ENCODE measurements around the gene CDPF1. TPM values are rescaled to one million over a fixed set of nuclear protein-coding genes. Genes with fewer than 3 reads are reported as not detected.

Gene CDPF1
- total RNA-seq, 4 donors from 2014 or later, result 1.5 to 12.7 (median 4.5) TPM

DNA sequence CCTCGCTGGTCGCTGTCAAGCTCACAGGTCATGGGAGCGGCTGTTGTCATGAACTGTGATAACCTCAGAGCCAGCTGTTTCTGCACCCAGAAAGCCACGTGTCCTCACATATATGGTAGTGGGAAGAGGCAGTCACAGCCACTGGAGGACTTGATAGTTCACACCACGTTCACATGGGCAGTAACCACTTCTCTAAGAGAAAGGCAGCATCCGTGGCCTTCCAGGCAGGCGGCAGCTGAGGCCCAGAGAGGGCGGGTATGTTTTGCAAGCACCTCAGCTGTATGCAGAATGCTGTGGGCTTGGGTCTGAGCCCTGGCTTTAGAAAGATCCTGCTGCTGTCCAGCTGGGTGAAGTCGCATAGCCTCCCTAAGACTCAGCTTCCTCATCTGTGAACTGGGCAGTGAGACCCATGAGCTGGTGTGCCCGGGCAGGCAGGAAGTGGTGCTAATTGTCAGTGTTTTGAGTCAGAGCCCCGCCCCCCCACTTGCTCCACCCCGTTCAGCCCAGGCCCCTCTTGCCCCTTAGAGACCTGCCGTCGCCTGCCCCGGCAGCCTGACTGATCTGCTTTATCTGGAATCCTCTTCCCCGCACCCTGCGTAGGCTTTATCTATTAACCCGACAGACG lies 31.0 kb upstream of the CDPF1 start:
- H3K27ac ChIP-seq, result no peak overlapping the region
- TF ChIP-seq CTCF (IDR thresholded peaks at IDR 0.05) (no peak), POLR2A (IDR thresholded peaks at IDR 0.05) (no peak)
- H3K9me3 ChIP-seq, result no peaks in the 10 kb centered on the region
- H3K36me3 ChIP-seq, result no peaks in the 10 kb centered on the region
- intact Hi-C loops (cut with DNase I; ENCODE audit: low total_unique reads), result no loop called here
- no peak for DNase-seq
- no peaks in the 10 kb centered on the region for H3K4me1 ChIP-seq
- no peaks in the 10 kb centered on the region for H3K27me3 ChIP-seq
- H3K4me3 ChIP-seq, result no peak overlapping the region

- TF ChIP-seq CTCF (IDR thresholded peaks at IDR 0.05) (no peak), POLR2A (IDR thresholded peaks at IDR 0.05) (no peak)
- Histone ChIP-seq H3K4me1 (no peaks in the 10 kb centered on the region), H3K4me3 (no peak overlapping the region), H3K27me3 (no peaks in the 10 kb centered on the region), H3K9me3 (no peaks in the 10 kb centered on the region), H3K36me3 (no peaks in the 10 kb centered on the region), H3K27ac (no peak overlapping the region)
- no peak for DNase-seq
- intact Hi-C loops (cut with DNase I; ENCODE audit: low total_unique reads), result no loop called here
Measured at GRCh38 chr22:46280063-46280817, 30.1 kb upstream of the CDPF1 start.

DNA sequence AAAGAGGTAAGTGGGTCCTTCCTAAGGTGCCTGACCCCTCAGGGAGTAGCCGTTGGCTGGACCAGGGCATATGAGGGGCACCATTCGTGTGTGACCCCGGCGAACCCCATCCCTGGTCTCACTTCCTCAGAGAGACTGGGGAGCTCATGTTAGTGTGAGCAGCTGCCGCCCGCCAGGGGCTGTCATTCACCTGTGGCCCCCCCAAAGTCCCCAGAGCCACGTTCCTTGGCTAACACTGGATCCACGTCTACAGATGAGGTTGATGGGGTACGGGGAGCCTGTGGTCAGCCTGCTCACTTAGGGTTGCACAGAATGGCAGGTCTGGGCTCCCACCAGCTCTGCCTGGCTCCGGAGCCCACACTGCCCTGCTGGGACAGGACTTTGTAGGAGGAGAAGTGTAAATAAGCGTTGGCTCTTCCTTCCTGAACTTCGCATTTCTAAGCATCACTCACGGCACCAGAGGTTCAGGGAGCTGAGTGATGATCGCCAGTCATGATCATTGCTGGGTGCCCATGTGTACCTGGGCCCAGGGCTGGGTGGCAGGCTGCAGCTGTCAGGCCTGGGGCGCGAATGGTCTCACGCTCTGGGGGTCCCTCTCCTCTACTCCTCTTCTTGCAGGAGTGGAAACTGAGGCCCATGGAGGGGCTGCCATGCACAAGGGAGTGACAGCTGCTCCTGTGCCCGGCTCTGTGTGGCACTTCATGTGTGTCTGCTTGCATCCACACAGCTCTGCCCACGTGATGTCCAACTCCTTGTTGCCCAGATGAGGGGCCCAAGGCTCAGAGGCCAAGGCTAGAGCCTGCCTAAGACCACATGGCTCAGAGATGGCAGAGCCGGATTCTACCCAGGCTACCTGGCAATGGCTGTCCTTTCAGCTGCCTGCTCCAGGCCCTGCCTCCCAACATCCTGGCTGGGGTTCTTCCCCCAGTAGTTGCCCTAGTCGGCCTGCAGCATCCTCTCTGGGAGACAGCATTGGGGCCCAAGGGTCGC lies 28.9 kb upstream of the CDPF1 start:
- intact Hi-C loops (cut with DNase I; ENCODE audit: low total_unique reads), result no loop called here
- Histone ChIP-seq H3K27ac (no peak overlapping the region), H3K4me3 (no peak overlapping the region), H3K27me3 (no peaks in the 10 kb centered on the region), H3K9me3 (no peaks in the 10 kb centered on the region), H3K36me3 (no peaks in the 10 kb centered on the region), H3K4me1 (no peaks in the 10 kb centered on the region)
- TF ChIP-seq POLR2A (IDR thresholded peaks at IDR 0.05), result no peak
- no peak for TF ChIP-seq CTCF (IDR thresholded peaks at IDR 0.05)
- no peak for DNase-seq

- no peaks in the 10 kb centered on the region for H3K4me1 ChIP-seq
- H3K27me3 ChIP-seq, result no peaks in the 10 kb centered on the region
- intact Hi-C loops (cut with DNase I; ENCODE audit: low total_unique reads), result no loop called here
- H3K9me3 ChIP-seq, result no peaks in the 10 kb centered on the region
- TF ChIP-seq CTCF (IDR thresholded peaks at IDR 0.05), result no peak
- TF ChIP-seq POLR2A (IDR thresholded peaks at IDR 0.05), result no peak
- no peaks in the 10 kb centered on the region for H3K36me3 ChIP-seq
- H3K27ac ChIP-seq, result no peak overlapping the region
- H3K4me3 ChIP-seq, result no peak overlapping the region
- no peak for DNase-seq
Measured at GRCh38 chr22:46276563-46276962, 26.5 kb upstream of the CDPF1 start.
